ENCODE results near the gene KANSL1.

GRCh38 chr17:46144246-46144645 lies 49.0 kb downstream of the KANSL1 start:
- TF ChIP-seq CTCF (IDR thresholded peaks at IDR 0.05) (no peak), POLR2A (IDR thresholded peaks at IDR 0.05) (no peak)
